ENCODE results near the gene PRR23E. TPM values are rescaled to one million over a fixed set of nuclear protein-coding genes. Genes with fewer than 3 reads are reported as not detected.

The PRR23E gene
- total and polyA plus RNA-seq, 2 experiments from 2014 or later = not detected

- TF ChIP-seq ZNF462 (CRISPR knock-in tag; IDR thresholded peaks at IDR 0.05) = no peak
Measured at GRCh38 chr3:127209840-127210653, 17.1 kb downstream of the PRR23E start (continued).

DNA sequence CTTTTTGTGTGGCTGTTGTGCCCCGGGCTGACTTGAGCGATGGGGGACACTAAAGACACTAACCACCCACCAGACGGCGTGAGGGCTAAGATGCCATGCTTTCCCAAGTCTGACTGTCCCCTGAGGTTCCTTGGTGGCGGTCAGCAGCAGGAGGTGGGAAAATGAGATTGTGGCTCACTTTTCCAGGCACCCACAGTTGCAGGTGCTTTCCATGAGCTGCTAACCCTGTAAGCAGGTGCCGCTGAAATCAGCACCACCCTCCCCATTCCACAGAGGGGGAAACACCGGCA lies 17.7 kb downstream of the PRR23E start:
- Histone ChIP-seq H2AFZ (no peak overlapping the region), H3K4me3 (no peak overlapping the region), H3K4me2 (no peak overlapping the region), H3K36me3 (ENCODE audit: insufficient read depth) (no peaks in the 10 kb centered on the region), H3K4me1 (ENCODE audit: insufficient read depth) (no peaks in the 10 kb centered on the region), H3K27me3 (ENCODE audit: insufficient read depth) (no peaks in the 10 kb centered on the region), H3K9me2 (ENCODE audit: insufficient read depth) (no peaks in the 10 kb centered on the region), H3K79me2 (replicated peaks; ENCODE audit: insufficient read depth) (no peaks in the 10 kb centered on the region), H3F3A (replicated peaks; ENCODE audit: low read depth) (no peaks in the 10 kb centered on the region), H3K27ac (ENCODE audit: low read depth) (no peak overlapping the region), H4K20me1 (replicated peaks; ENCODE audit: insufficient read depth) (no peaks in the 10 kb centered on the region)
- Mint-ChIP-seq H3K36me3 (ENCODE audit: low read depth) (no peaks in the 10 kb centered on the region), H3K27ac (no peak overlapping the region), H3K4me3 (no peak overlapping the region), H3K4me1 (no peaks in the 10 kb centered on the region; the same call in 1 of the 3 replicates), H3K9me3 (no peaks in the 10 kb centered on the region), H3K27me3 (ENCODE audit: insufficient read depth, low read depth, poor library complexity) (peaks cover 15% of the 10 kb centered on the region)
- TF ChIP-seq, protein P1, sequence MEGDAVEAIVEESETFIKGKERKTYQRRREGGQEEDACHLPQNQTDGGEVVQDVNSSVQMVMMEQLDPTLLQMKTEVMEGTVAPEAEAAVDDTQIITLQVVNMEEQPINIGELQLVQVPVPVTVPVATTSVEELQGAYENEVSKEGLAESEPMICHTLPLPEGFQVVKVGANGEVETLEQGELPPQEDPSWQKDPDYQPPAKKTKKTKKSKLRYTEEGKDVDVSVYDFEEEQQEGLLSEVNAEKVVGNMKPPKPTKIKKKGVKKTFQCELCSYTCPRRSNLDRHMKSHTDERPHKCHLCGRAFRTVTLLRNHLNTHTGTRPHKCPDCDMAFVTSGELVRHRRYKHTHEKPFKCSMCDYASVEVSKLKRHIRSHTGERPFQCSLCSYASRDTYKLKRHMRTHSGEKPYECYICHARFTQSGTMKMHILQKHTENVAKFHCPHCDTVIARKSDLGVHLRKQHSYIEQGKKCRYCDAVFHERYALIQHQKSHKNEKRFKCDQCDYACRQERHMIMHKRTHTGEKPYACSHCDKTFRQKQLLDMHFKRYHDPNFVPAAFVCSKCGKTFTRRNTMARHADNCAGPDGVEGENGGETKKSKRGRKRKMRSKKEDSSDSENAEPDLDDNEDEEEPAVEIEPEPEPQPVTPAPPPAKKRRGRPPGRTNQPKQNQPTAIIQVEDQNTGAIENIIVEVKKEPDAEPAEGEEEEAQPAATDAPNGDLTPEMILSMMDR (conservative IDR thresholded peaks at IDR 0.05; ENCODE audit: low read depth in 2 of 2) = no peak
- TF ChIP-seq ZNF331 (CRISPR knock-in tag; IDR thresholded peaks at IDR 0.05; ENCODE audit: low read depth) (no peak), ZNF114 (CRISPR knock-in tag; IDR thresholded peaks at IDR 0.05) (no peak), EZH2phosphoT487 (IDR thresholded peaks at IDR 0.05; ENCODE audit: unreplicated experiment) (no peak), EZH2 (IDR thresholded peaks at IDR 0.05; ENCODE audit: low read depth, unreplicated experiment) (no peak), CREB1 (CRISPR knock-in tag; IDR thresholded peaks at IDR 0.05; ENCODE audit: low read depth) (no peak), POLR2AphosphoS5 (IDR thresholded peaks at IDR 0.05; ENCODE audit: low read depth) (no peak), JUNB (IDR thresholded peaks at IDR 0.05; ENCODE audit: unreplicated experiment) (no peak), NANOG (IDR thresholded peaks at IDR 0.05; ENCODE audit: borderline replicate concordance) (no peak), STAT1 (IDR thresholded peaks at IDR 0.05; ENCODE audit: unreplicated experiment) (no peak)
- TF ChIP-seq, protein P2, sequence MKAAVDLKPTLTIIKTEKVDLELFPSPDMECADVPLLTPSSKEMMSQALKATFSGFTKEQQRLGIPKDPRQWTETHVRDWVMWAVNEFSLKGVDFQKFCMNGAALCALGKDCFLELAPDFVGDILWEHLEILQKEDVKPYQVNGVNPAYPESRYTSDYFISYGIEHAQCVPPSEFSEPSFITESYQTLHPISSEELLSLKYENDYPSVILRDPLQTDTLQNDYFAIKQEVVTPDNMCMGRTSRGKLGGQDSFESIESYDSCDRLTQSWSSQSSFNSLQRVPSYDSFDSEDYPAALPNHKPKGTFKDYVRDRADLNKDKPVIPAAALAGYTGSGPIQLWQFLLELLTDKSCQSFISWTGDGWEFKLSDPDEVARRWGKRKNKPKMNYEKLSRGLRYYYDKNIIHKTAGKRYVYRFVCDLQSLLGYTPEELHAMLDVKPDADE (IDR thresholded peaks at IDR 0.05) = no peak
- TF ChIP-seq, protein P3, sequence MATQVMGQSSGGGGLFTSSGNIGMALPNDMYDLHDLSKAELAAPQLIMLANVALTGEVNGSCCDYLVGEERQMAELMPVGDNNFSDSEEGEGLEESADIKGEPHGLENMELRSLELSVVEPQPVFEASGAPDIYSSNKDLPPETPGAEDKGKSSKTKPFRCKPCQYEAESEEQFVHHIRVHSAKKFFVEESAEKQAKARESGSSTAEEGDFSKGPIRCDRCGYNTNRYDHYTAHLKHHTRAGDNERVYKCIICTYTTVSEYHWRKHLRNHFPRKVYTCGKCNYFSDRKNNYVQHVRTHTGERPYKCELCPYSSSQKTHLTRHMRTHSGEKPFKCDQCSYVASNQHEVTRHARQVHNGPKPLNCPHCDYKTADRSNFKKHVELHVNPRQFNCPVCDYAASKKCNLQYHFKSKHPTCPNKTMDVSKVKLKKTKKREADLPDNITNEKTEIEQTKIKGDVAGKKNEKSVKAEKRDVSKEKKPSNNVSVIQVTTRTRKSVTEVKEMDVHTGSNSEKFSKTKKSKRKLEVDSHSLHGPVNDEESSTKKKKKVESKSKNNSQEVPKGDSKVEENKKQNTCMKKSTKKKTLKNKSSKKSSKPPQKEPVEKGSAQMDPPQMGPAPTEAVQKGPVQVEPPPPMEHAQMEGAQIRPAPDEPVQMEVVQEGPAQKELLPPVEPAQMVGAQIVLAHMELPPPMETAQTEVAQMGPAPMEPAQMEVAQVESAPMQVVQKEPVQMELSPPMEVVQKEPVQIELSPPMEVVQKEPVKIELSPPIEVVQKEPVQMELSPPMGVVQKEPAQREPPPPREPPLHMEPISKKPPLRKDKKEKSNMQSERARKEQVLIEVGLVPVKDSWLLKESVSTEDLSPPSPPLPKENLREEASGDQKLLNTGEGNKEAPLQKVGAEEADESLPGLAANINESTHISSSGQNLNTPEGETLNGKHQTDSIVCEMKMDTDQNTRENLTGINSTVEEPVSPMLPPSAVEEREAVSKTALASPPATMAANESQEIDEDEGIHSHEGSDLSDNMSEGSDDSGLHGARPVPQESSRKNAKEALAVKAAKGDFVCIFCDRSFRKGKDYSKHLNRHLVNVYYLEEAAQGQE (IDR thresholded peaks at IDR 0.05; ENCODE audit: unreplicated experiment) = no peak
- ATAC-seq (no peak), DNase-seq (ENCODE audit: low spot score) (no peak)

Measured in GM23338 (cell line).